Chondrocyte (in vitro differentiated cells): Measurements from ENCODE around the gene MAP4. TPM values are rescaled to one million over a fixed set of nuclear protein-coding genes. Genes with fewer than 3 reads are reported as not detected.
"Not testable (repeated sequence)": the region's sequence is repeated elsewhere in the genome, so short reads cannot be mapped to it uniquely, and the experiment has no call there.

Experiments used
- DNase-seq: peaks from one replicate; pipeline ENCODE4 v3.0.0; 2021; ENCODE audit warnings: mixed read lengths, low spot score
- H3K27ac Mint-ChIP-seq: one replicate; pipeline ENCODE4 v1.8.0; 2021; ENCODE audit warnings: mild to moderate bottlenecking, moderate library complexity, mixed read lengths; ENCODE audit not compliant: unreplicated experiment
- H3K27me3 Mint-ChIP-seq: 2 replicates; pipeline ENCODE4 v1.8.0; 2021; ENCODE audit warnings: low read depth, mixed read lengths
- H3K36me3 Mint-ChIP-seq: 2 replicates; pipeline ENCODE4 v1.8.0; 2021; ENCODE audit warnings: low read depth, mixed read lengths
- H3K4me1 Mint-ChIP-seq: 2 replicates; pipeline ENCODE4 v1.8.0; 2021; ENCODE audit warnings: low read depth, mild to moderate bottlenecking, mixed read lengths
- H3K4me3 Mint-ChIP-seq: one replicate; pipeline ENCODE4 v1.8.0; 2021; ENCODE audit warnings: mild to moderate bottlenecking, moderate library complexity, mixed read lengths; ENCODE audit not compliant: unreplicated experiment
- H3K9me3 Mint-ChIP-seq: 2 replicates; pipeline ENCODE4 v1.8.0; 2021; ENCODE audit warnings: low read depth, mixed read lengths
- CTCF ChIP-seq: fragments of 200-600 bp; sonication (generic); IDR thresholded peaks from 2 replicates; pipeline ENCODE4 v1.5.0; 2021; ENCODE audit warnings: antibody characterized with exemption, mild to moderate bottlenecking, moderate library complexity
- total RNA-seq: library from RNA; stranded (reverse); gene quantifications from 3 replicates; pipeline ENCODE4 v1.2.1, GENCODE V29; 2021

The MAP4 gene
- total RNA-seq, 1 donor from 2014 or later, result 401 TPM

GRCh38 chr3:47890828-47891612, 125.2 kb downstream of the MAP4 start:
- Mint-ChIP-seq H3K36me3 (peaks cover 45% of the 10 kb centered on the region), H3K27me3 (no peaks in the 10 kb centered on the region), H3K9me3 (no peaks in the 10 kb centered on the region), H3K4me1 (peaks cover 19% of the 10 kb centered on the region), H3K27ac (peak overlapping the region; percentile 76), H3K4me3 (no peak overlapping the region)
- TF ChIP-seq CTCF, result no peak
- DNase-seq, result no peak

GRCh38 chr3:47890126-47890827, 125.9 kb downstream of the MAP4 start:
- H3K27ac Mint-ChIP-seq, result peak overlapping the region; percentile 70
- H3K9me3 Mint-ChIP-seq, result no peaks in the 10 kb centered on the region
- peaks cover 20% of the 10 kb centered on the region for H3K4me1 Mint-ChIP-seq
- H3K4me3 Mint-ChIP-seq, result no peak overlapping the region
- no peaks in the 10 kb centered on the region for H3K27me3 Mint-ChIP-seq
- peaks cover 42% of the 10 kb centered on the region for H3K36me3 Mint-ChIP-seq
- TF ChIP-seq CTCF, result no peak
- no peak for DNase-seq

GRCh38 chr3:47888986-47889757, 127.0 kb downstream of the MAP4 start:
- no peak for DNase-seq
- H3K27me3 Mint-ChIP-seq, result no peaks in the 10 kb centered on the region
- peaks cover 48% of the 10 kb centered on the region for H3K36me3 Mint-ChIP-seq
- peak overlapping the region; percentile 6 for H3K27ac Mint-ChIP-seq
- H3K9me3 Mint-ChIP-seq, result no peaks in the 10 kb centered on the region
- no peak for TF ChIP-seq CTCF
- H3K4me1 Mint-ChIP-seq, result peaks cover 23% of the 10 kb centered on the region
- H3K4me3 Mint-ChIP-seq, result no peak overlapping the region

- H3K9me3 Mint-ChIP-seq, H3K4me3 Mint-ChIP-seq, H3K27ac Mint-ChIP-seq, DNase-seq, H3K27me3 Mint-ChIP-seq: not testable (repeated sequence)
- Mint-ChIP-seq H3K36me3 (peaks cover 48% of the 10 kb centered on the region), H3K4me1 (peaks cover 23% of the 10 kb centered on the region)
Observed at GRCh38 chr3:47887991-47888390, 128.2 kb downstream of the MAP4 start.

- Mint-ChIP-seq H3K36me3 (peaks cover 45% of the 10 kb centered on the region), H3K4me3 (no peak overlapping the region), H3K4me1 (peaks cover 12% of the 10 kb centered on the region), H3K27ac (peak overlapping the region; percentile 61), H3K9me3 (no peaks in the 10 kb centered on the region), H3K27me3 (no peaks in the 10 kb centered on the region)
- DNase-seq, result no peak
- no peak for TF ChIP-seq CTCF
Observed at GRCh38 chr3:47885168-47885567, 131.0 kb downstream of the MAP4 start.
